Activated T-helper 1 cell treated with anti-CD3 and anti-CD28 coated beads, Interleukin-2, amount 50 U/mL, for 16 hours (primary cell): ENCODE measurements around the gene SUCO.
"Not testable (repeated sequence)": the region's sequence is repeated elsewhere in the genome, so short reads cannot be mapped to it uniquely, and the experiment has no call there.

Source experiments
- DNase-seq, 2 donors: peaks; one replicate each; pipeline ENCODE4 v3.0.0-alpha.2; 2020; ENCODE audit warnings: low read depth in 1 of 2, low spot score in 1 of 2

SUCO gene

GRCh38 chr1:172603816-172604215 is 70.9 kb downstream of the SUCO start:
- DNase-seq, result no peak

DNA sequence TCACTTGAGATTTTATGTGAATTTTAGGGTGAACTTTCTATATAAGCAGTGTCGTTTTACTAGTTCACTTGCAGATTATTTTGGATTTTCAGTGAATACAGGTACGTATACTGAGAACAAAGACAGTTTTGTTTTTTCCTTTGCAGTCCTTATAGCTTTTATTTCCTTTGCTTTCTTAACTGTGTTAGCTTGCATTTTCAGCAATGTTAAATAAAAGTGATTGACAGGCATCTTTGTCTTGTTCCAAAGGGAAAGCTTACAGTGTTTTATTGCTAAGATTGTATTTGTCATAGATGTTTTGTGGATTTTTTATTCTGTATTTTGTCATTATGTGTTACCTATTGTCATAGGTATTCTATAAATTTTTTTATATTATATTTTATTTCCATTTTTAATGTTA is 72.7 kb downstream of the SUCO start:
- DNase-seq, result no peak

DNA sequence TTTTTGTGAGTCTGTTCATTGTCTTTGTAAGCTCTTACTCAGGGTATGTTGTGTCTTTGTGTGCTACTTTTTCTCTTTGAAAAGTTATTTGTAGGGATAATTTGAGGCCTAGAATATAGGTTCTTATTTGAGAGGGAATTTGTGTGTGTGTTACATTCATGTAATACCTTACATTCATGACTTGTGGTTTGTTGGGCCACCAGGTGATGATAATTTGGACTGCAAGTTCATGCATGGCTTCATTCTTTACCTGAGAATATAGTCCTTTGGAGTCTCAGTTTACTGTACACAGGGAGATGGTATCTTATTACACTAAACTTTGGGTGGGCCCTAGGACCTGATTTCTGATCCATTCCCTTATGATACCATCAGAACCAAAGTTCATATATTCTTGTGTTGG is 74.2 kb downstream of the SUCO start:
- no peak for DNase-seq

- DNase-seq, result no peak
These were observed 75.2 kb downstream of the SUCO start for GRCh38 chr1:172608098-172608601.

GRCh38 chr1:172609528-172609927 is 76.6 kb downstream of the SUCO start:
- no peak for DNase-seq

DNA sequence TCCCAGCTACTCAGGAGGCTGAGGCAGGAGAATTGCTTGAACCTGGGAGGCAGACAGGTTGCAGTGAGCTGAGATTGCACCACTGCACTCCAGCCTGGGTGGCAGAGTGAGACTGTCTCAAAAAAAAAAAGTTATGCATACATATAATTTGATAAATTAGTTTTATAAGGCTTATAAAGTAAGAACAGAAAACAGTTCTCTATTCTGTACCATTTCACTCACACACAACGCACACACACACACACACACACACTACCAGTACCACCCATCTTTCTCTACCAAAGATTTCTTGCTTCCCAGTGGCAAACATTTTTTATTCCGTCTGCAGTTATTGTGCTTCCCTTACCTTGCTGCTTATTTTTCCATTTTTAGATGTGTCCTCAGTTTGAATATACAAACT is 79.5 kb downstream of the SUCO start:
- no peak for DNase-seq

GRCh38 chr1:172613294-172613693 is 80.3 kb downstream of the SUCO start:
- DNase-seq, result no peak

DNA sequence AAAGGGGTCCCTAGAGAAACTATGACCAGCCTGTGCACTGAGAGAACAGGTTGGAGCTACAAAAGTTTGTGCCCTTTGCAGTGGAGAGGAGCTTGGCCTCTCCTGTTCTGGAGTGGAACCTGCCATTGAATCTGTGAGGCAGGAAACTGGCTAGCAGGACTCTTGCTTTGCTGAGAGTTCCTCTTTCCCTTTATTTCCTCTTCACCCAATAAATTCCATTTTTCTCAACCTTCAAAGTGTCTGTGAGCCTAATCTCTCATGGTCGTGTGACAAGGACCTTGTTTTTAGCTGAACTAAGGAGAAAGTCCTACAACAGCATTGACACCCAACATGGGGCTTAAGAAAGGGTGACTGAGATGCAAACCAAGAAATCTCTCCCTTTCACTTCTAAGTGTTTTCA is 83.2 kb downstream of the SUCO start:
- DNase-seq, result no peak

GRCh38 chr1:172616636-172617035 is 83.7 kb downstream of the SUCO start:
- no peak for DNase-seq

DNA sequence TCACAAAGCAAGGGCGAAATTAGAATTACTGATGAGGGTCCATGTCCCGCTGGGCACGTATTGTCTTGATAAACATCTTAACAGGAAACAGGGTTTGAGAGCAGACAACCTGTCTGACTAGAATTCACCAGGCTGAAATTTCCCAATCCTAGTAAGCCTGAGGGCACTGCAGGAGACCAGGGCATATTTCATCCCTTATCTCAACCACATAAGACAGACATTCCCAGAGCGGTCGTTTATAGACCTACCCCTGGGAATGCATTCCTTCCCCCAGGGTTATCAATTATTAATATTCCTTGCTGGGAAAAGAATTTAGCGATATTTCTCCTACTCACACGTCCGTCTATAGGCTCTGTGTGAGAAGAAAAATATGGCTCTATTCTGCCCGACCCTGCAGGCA is 87.7 kb downstream of the SUCO start:
- not testable (repeated sequence) for DNase-seq

GRCh38 chr1:172622541-172622940 is 89.6 kb downstream of the SUCO start:
- DNase-seq, result no peak

GRCh38 chr1:172623748-172624147 is 90.8 kb downstream of the SUCO start:
- DNase-seq, result no peak

- no peak for DNase-seq
These were observed 93.9 kb downstream of the SUCO start for GRCh38 chr1:172626845-172627244.

GRCh38 chr1:172627702-172628101 is 94.8 kb downstream of the SUCO start:
- DNase-seq, result no peak

DNA sequence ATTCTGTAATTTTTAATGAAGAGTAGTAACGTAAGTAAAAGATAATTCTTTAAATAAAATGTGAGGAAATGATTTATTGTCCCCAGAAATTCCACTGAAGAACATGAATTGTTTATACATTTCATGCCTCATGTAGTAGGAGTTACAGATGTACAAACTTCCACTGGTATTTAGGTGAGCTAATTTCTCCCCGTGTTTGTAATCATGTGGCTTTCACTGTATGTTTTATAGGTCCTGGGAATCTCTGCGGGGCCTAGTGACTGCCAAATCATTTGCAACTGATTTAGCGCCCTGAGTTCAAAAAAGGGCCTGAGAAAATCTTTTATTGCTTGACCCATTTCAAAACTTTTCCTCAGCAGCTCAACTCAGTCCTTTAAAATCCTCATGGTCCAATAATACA is 95.5 kb downstream of the SUCO start:
- DNase-seq, result no peak

GRCh38 chr1:172629170-172629569 is 96.2 kb downstream of the SUCO start:
- DNase-seq, result no peak

DNA sequence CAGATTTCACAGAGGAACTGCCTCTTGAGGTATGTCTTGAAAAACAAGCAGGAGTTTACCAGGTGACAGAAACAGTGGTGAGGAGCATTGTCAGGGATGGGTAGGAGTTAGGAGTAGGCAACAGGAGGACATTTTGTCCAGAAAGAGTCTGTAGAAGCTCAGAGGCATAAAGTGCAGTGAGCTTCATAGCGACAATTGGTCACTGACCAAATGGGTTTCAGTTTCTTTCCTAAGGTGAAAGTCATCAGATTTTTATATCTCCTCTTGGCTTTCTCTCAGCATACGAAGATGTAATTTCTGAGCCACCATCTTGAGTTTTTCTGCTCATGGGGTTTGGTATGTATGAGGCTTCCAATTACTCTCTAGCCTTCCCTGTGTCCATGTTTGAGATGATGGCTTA is 96.7 kb downstream of the SUCO start:
- no peak for DNase-seq

DNA sequence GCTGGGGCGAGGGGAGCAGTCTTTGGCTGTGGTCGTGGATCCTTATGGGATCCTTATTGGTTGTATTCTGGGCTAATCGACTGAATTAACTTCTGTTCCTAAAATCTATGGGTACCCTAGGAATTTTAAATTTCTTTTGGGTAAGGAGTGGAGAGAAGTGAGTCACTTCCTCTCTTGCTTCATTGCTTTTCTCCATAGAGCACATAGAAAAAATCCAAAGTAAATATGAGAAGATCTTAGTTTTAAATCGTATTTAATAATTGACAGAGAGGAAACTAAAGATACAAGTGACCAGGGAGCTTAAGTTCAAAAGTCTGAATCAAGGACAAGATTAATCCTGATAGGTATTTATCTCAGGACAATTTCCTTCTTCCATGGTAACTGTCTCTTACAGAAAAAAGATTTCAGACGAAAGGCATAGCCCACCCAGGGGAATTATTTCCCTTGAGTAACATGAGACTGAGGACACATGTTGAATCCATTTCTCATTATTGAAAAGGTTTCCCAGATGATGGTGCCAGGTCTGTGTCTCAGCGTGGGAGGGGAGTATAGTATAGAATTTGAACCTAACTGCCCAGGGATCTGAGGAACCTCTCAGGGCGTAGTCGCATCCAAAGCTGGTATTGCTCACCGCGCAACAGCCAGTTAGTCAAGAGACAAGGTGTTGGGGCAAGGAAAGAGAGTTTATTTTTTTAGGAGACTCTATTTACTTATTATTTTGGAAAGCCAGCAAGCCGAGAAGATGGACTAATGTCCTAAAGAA is 97.3 kb downstream of the SUCO start:
- DNase-seq, result no peak

DNA sequence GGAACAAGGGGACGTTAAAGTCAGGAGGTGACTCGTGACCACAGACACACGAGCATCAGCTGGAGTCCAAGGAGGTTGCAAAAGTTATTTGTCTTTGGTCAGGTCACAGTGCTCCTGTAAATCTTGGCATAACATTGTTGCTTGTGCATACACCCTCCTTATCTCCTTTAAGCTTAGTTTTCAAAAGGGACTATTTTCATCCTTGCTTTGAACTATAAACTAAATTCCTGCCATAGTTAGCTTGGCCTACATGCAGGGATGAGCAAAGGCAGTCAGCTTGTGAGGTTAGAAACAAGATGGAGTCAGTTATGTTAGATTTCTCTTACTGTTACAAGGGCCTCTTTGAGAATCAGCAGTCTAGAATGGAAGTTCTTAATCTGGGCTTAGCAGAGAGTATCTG is 97.9 kb downstream of the SUCO start:
- DNase-seq, result no peak

GRCh38 chr1:172637522-172637921 is 104.6 kb downstream of the SUCO start:
- DNase-seq, result no peak

GRCh38 chr1:172638249-172638648 is 105.3 kb downstream of the SUCO start:
- DNase-seq, result no peak

DNA sequence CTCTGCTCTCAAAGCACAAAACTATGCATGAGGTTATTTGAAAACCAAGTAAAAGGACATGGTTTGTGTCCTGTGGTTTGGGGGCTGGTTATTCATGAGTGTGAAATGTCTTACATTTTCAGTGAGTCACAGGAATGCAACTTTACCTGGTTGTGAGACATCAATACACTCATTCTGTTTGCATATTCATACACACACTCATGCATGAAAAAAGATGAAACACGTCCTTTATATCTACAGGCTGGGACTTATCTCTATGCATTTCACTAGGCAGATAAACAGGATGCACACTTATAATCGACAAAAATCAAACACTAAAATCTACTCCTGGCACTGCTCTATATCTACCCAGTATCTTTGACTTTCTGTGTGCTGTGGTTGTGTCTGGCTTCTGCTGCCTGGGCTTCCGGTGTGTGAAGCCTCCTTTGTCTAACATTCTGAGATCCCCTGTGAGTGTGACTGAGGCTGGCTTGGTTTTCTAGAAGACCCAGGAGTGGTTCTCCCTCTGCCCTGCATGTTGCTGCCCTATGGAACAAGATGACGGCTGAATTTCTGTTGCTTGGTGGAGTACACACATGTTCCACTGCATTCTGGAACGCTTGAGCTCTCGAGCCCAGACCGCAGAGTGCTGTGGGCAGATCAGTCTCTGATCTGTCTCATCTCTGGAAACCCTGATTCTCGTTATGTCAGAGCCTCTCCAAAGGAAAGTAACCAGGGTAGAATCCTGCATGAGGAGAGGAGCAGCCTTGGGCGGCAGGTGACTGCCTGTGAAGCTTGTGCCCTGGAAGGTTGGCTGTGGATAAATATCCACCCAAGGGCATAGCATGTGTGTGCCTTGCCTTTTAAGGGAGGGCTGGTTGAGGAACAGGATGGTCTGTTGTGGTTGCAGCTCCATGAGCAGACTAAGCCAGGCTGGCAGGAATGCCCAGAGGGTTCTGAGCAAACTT is 106.2 kb downstream of the SUCO start:
- peak; percentile 24 to 58 for DNase-seq
